H1 (cell line): ENCODE measurements around the gene KRTAP21-3. TPM values are rescaled to one million over a fixed set of nuclear protein-coding genes. Genes with fewer than 3 reads are reported as not detected.

Source experiments
- CTCF ChIA-PET: fragments of 300-600 bp; sonication (Branson Sonifier 250); formaldehyde crosslinking; loops from one replicate; lab custom pipeline; 2021; ENCODE audit not compliant: partially characterized antibody; lab: Charles Lee
- POLR2A ChIA-PET: fragments of 300-600 bp; sonication (Branson Sonifier 250); formaldehyde crosslinking; loops from one replicate; lab custom pipeline; 2021; ENCODE audit warnings: inconsistent platforms; ENCODE audit not compliant: partially characterized antibody; lab: Charles Lee
- DNase-seq, 2 experiments: peaks; one replicate each; pipeline versions ENCODE4 v3.0.0 to v3.0.0-alpha.2; 2010 to 2022; ENCODE audit warnings: low spot score in 2 of 2, low read depth in 1 of 2, mixed read lengths in 1 of 2
- FAIRE-seq: peaks from 2 replicates; lab custom pipeline; 2011; peaks lifted over from hg19 to GRCh38; lab: Jason Lieb, UNC
- H2AFZ ChIP-seq: 2 replicates; pipeline ENCODE4 v1.8.1; 2012; ENCODE audit warnings: low read length, inconsistent platforms
- H2AK5ac ChIP-seq: 2 replicates; pipeline ENCODE4 v1.6.1; 2013; ENCODE audit warnings: low read depth, low read length
- H2BK120ac ChIP-seq: replicated peaks from 2 replicates; pipeline ENCODE3; 2013; ENCODE audit warnings: low read depth, low read length, inconsistent platforms
- H2BK12ac ChIP-seq: 2 replicates; pipeline ENCODE4 v1.6.1; 2013; ENCODE audit warnings: low read depth, low read length
- H2BK15ac ChIP-seq: 2 replicates; pipeline ENCODE4 v1.6.1; 2013; ENCODE audit warnings: low read length
- H2BK20ac ChIP-seq: 2 replicates; pipeline ENCODE4 v1.6.1; 2013; ENCODE audit warnings: low read length
- H2BK5ac ChIP-seq: 2 replicates; pipeline ENCODE4 v1.6.1; 2013; ENCODE audit warnings: low read depth, low read length
- H3K14ac ChIP-seq: 2 replicates; pipeline ENCODE4 v1.6.1; 2013; ENCODE audit warnings: inconsistent platforms; ENCODE audit not compliant: insufficient read length
- H3K18ac ChIP-seq: 2 replicates; pipeline ENCODE4 v1.6.1; 2013; ENCODE audit warnings: low read length; ENCODE audit errors: extremely low read depth
- H3K23ac ChIP-seq: 2 replicates; pipeline ENCODE4 v1.6.1; 2013; ENCODE audit warnings: inconsistent platforms; ENCODE audit not compliant: insufficient read length
- H3K23me2 ChIP-seq: 2 replicates; pipeline ENCODE4 v1.6.1; 2013; ENCODE audit warnings: low read depth, low read length
- H3K27ac ChIP-seq: 2 replicates; pipeline ENCODE4 v1.6.1; 2011; ENCODE audit warnings: low read depth, low read length, inconsistent platforms
- H3K27me3 ChIP-seq, 4 experiments: replicated peaks in 1 of 4; 1 replicate in 1 of 4; 2 replicates in 3 of 4; pipeline versions ENCODE4 v1.6.1 to v1.8.1; 2011 to 2013; ENCODE audit warnings: low read length in 3 of 4, mild to moderate bottlenecking in 3 of 4, inconsistent platforms in 2 of 4, mixed read lengths in 2 of 4, moderate library complexity in 1 of 4; ENCODE audit not compliant: control insufficient read depth in 3 of 4, insufficient read depth in 3 of 4; ENCODE audit errors: extremely low read depth in 1 of 4
- H3K36me3 ChIP-seq, 4 experiments: 2 replicates each; pipeline versions ENCODE4 v1.6.1 to v1.8.1; 2011 to 2013; ENCODE audit warnings: mild to moderate bottlenecking in 4 of 4, low read length in 3 of 4, moderate library complexity in 2 of 4, control low read depth in 1 of 4, inconsistent platforms in 1 of 4; ENCODE audit not compliant: insufficient read depth in 4 of 4, control insufficient read depth in 2 of 4
- H3K4ac ChIP-seq: replicated peaks from 2 replicates; pipeline ENCODE3; 2013; ENCODE audit warnings: low read length, low read depth, mixed read lengths, inconsistent platforms; ENCODE audit not compliant: insufficient read length
- H3K4me1 ChIP-seq, 4 experiments: replicated peaks in 1 of 4; 1 replicate in 1 of 4; 2 replicates in 3 of 4; pipeline versions ENCODE4 v1.6.1 to v1.8.1; 2011 to 2013; ENCODE audit warnings: low read length in 3 of 4, inconsistent platforms in 2 of 4, mixed read lengths in 1 of 4; ENCODE audit not compliant: insufficient read depth in 4 of 4, control insufficient read depth in 3 of 4
- H3K4me2 ChIP-seq, 2 experiments: 2 replicates each; pipeline versions ENCODE4 v1.6.1 to v1.8.1; 2011 to 2013; ENCODE audit warnings: low read depth in 2 of 2, low read length in 2 of 2, control low read depth in 1 of 2, inconsistent platforms in 1 of 2, mild to moderate bottlenecking in 1 of 2; ENCODE audit not compliant: insufficient read depth in 1 of 2
- H3K4me3 ChIP-seq, 4 experiments: fragments of 200-600, 300-600 bp in 1 of 4; sonication (generic), shearing (Covaris generic), sonication (Bioruptor Twin) in 1 of 4; 2 replicates each; pipeline versions ENCODE4 v1.5.1 to v1.8.1; 2011 to 2016; ENCODE audit warnings: low read length in 4 of 4, low read depth in 3 of 4, control low read depth in 2 of 4, inconsistent platforms in 2 of 4, mild to moderate bottlenecking in 2 of 4, mixed read lengths in 1 of 4, moderate library complexity in 1 of 4; ENCODE audit not compliant: insufficient read depth in 2 of 4; ENCODE audit errors: extremely low read depth in 1 of 4
- H3K56ac ChIP-seq: replicated peaks from 2 replicates; pipeline ENCODE3; 2013; ENCODE audit warnings: low read depth, mild to moderate bottlenecking, mixed read lengths, low read length, inconsistent platforms; ENCODE audit not compliant: insufficient read length
- H3K79me1 ChIP-seq: 2 replicates; pipeline ENCODE4 v1.6.1; 2013; ENCODE audit warnings: low read depth, low read length, control low read depth
- H3K79me2 ChIP-seq, 2 experiments: 2 replicates each; pipeline versions ENCODE4 v1.6.1 to v1.8.1; 2012 to 2013; ENCODE audit warnings: low read length in 2 of 2, mild to moderate bottlenecking in 2 of 2, inconsistent platforms in 1 of 2; ENCODE audit not compliant: insufficient read depth in 2 of 2, control insufficient read depth in 1 of 2
- H3K9ac ChIP-seq, 4 experiments: replicated peaks in 1 of 4; 1 replicate in 1 of 4; 2 replicates in 3 of 4; pipeline versions ENCODE4 v1.6.1 to v1.8.1; 2011 to 2013; ENCODE audit warnings: low read depth in 3 of 4, low read length in 3 of 4, control low read depth in 2 of 4, mild to moderate bottlenecking in 2 of 4, moderate library complexity in 2 of 4, inconsistent platforms in 1 of 4; ENCODE audit errors: extremely low read depth in 1 of 4
- H3K9me3 ChIP-seq, 2 experiments: 2 replicates each; pipeline versions ENCODE4 v1.6.1 to v1.8.1; 2012 to 2013; ENCODE audit warnings: mild to moderate bottlenecking in 2 of 2, moderate library complexity in 2 of 2, control low read depth in 1 of 2, inconsistent platforms in 1 of 2, low read depth in 1 of 2, low read length in 1 of 2, mixed read lengths in 1 of 2; ENCODE audit not compliant: insufficient read depth in 2 of 2
- H4K20me1 ChIP-seq, 2 experiments: replicated peaks in 1 of 2; 2 replicates each; pipeline versions ENCODE3 to v1.8.1; 2011 to 2013; ENCODE audit warnings: inconsistent platforms in 2 of 2, low read length in 2 of 2, mild to moderate bottlenecking in 1 of 2; ENCODE audit not compliant: insufficient read depth in 2 of 2, control insufficient read depth in 1 of 2
- H4K5ac ChIP-seq: 2 replicates; pipeline ENCODE4 v1.6.1; 2013; ENCODE audit warnings: low read length, low read depth, mixed read lengths, inconsistent platforms; ENCODE audit not compliant: insufficient read length
- H4K8ac ChIP-seq: 2 replicates; pipeline ENCODE4 v1.8.0; 2013; ENCODE audit warnings: mild to moderate bottlenecking, moderate library complexity, low read length, inconsistent platforms; ENCODE audit not compliant: insufficient read depth; ENCODE audit errors: extremely low read depth
- H4K91ac ChIP-seq: replicated peaks from 2 replicates; pipeline ENCODE3; 2013; ENCODE audit warnings: low read length, mixed read lengths, inconsistent platforms; ENCODE audit not compliant: insufficient read length
- KDM4A ChIP-seq: IDR thresholded peaks from one replicate; pipeline ENCODE4 v1.7.1; 2012; ENCODE audit warnings: low read depth, mild to moderate bottlenecking, moderate library complexity, low read length, inconsistent platforms; ENCODE audit not compliant: severe bottlenecking
- SAP30 ChIP-seq: fragments of 300-600 bp; sonication (generic); IDR thresholded peaks from 2 replicates; pipeline ENCODE4 v1.7.1; 2012; ENCODE audit warnings: low read length, moderate library complexity, mild to moderate bottlenecking, inconsistent platforms; ENCODE audit not compliant: insufficient read depth, insufficient replicate concordance
- SUZ12 ChIP-seq: fragments of 200-600 bp; sonication (generic); IDR thresholded peaks from 2 replicates; pipeline ENCODE4 v1.6.1; 2012; ENCODE audit warnings: mild to moderate bottlenecking, inconsistent platforms, low read length, moderate library complexity, mixed read lengths
- TAF7 ChIP-seq: optimal IDR thresholded peaks from 2 replicates; pipeline ENCODE3; 2011; ENCODE audit warnings: low read depth, mild to moderate bottlenecking, inconsistent platforms, low read length, moderate library complexity, borderline replicate concordance
- WGBS, 2 experiments: shearing (Covaris generic) in 1 of 2; methylation state at CpG; one replicate each; pipeline versions ENCODE4 v1.1.6 to v1.1.7; 2013 to 2015; ENCODE audit warnings: low lambda C conversion rate in 2 of 2, mixed read lengths in 2 of 2, inconsistent platforms in 1 of 2, low coverage in 1 of 2, missing lambda C conversion rate in 1 of 2; ENCODE audit not compliant: insufficient replicate concordance in 2 of 2, insufficient coverage in 1 of 2, insufficient read length in 1 of 2; ENCODE audit errors: extremely low coverage in 1 of 2, missing lambda C conversion rate in 1 of 2; 5-methylcytosine and 5-hydroxymethylcytosine counted together
- polyA plus RNA-seq, 7 experiments: library from polyadenylated mRNA; depleted of rRNA in 3 of 7; stranded (reverse) in 5 of 7; unstranded in 2 of 7; fragments of >200 nt in 5 of 7; fragments of 200-250 nt in 2 of 7; gene quantifications; 1 replicate in 5 of 7; 2 replicates in 1 of 7; 4 replicates in 1 of 7; pipeline versions ENCODE4 v1.2.1 to v1.2.3, GENCODE V29; 2011 to 2013; ENCODE audit warnings: missing spikeins in 2 of 7, mixed read lengths in 2 of 7
- total RNA-seq: library from RNA; stranded (reverse); fragmentation: NEBNext Ultra II Directional; extraction: Animal tissue kit (Norgen Biotek cat#: 25700); gene quantifications from 2 replicates; pipeline ENCODE4 v1.2.1, GENCODE V29; 2021

The KRTAP21-3 gene
- total and polyA plus RNA-seq, 2 of the 8 experiments (the other 6 are each of a cell fraction or from before 2014, with no cell fraction given): not detected

DNA sequence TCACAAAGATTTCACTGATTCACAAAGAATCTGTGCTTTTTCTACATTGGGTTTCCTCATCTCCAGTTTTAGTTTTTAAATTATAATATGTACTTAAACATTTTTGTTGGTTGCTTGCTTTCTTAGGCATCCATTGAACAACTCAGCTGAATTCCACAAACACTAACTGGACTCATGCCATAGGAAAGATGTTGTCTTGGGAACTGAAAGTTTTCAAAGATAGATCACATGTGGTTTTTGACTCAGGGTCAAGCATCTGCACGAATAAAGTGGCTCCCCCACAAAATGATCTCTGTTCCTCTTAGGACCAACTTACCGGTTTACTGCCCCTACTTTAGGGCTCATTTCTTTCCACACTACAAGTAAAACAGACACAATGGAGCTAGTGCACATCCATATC is 39.7 kb upstream of the KRTAP21-3 start:
- Histone ChIP-seq H3K23me2 (no peaks in the 10 kb centered on the region), H3K4ac (no peak overlapping the region), H3K27me3 (no peaks in the 10 kb centered on the region), H2BK20ac (no peak overlapping the region), H2BK15ac (no peak overlapping the region), H2BK12ac (no peak overlapping the region), H3K79me2 (no peaks in the 10 kb centered on the region), H3K79me1 (no peaks in the 10 kb centered on the region), H3K9me3 (no peaks in the 10 kb centered on the region; a peak in 1 of 4 replicates), H3K4me3 (no peak overlapping the region), H2BK5ac (no peak overlapping the region), H4K91ac (no peak overlapping the region), H2BK120ac (no peak overlapping the region), H3K36me3 (no peaks in the 10 kb centered on the region), H3K14ac (no peak overlapping the region), H4K20me1 (no peaks in the 10 kb centered on the region), H2AK5ac (no peak overlapping the region), H2AFZ (no peak overlapping the region), H3K4me2 (no peak overlapping the region), H4K5ac (no peak overlapping the region), H3K9ac (no peak overlapping the region), H3K27ac (no peak overlapping the region), H3K56ac (no peak overlapping the region), H3K18ac (no peak overlapping the region), H4K8ac (no peak overlapping the region), H3K23ac (no peak overlapping the region), H3K4me1 (no peaks in the 10 kb centered on the region)
- ChIA-PET POLR2A (no interaction called here), CTCF (no interaction called here)
- 90% methylated on average over 2 of the region's 2 CpGs; no CpG with 5 or more reads in 1 of the 2 experiments for WGBS, 2 experiments
- DNase-seq (no peak), FAIRE-seq (no peak)
- TF ChIP-seq SAP30: no peak
- no peak for TF ChIP-seq SUZ12
- no peak for TF ChIP-seq TAF7
- no peak for TF ChIP-seq KDM4A
